Activated CD4-positive, alpha-beta T cell treated with anti-CD3 and anti-CD28 coated beads, Interleukin-2, amount 10 ng/mL, durations not matched to agents 24 days and 14 days (primary cell): Measurements from ENCODE around the gene ITGB1. TPM values are rescaled to one million over a fixed set of nuclear protein-coding genes. Genes with fewer than 3 reads are reported as not detected.
"Not testable (repeated sequence)": the region's sequence is repeated elsewhere in the genome, so short reads cannot be mapped to it uniquely, and the experiment has no call there.

ENCODE experiments used
- DNase-seq: peaks from one replicate; pipeline ENCODE4 v3.0.0; 2022
- H3K27ac Mint-ChIP-seq: one replicate; pipeline ENCODE4 v1.8.0; 2022; ENCODE audit warnings: mild to moderate bottlenecking, mixed read lengths
- H3K27me3 Mint-ChIP-seq: one replicate; pipeline ENCODE4 v1.8.0; 2022; ENCODE audit warnings: mixed read lengths
- H3K36me3 Mint-ChIP-seq: one replicate; pipeline ENCODE4 v1.8.0; 2022; ENCODE audit warnings: low read depth, mild to moderate bottlenecking, mixed read lengths
- H3K4me1 Mint-ChIP-seq: one replicate; pipeline ENCODE4 v1.8.0; 2021; ENCODE audit warnings: mixed read lengths
- H3K4me3 Mint-ChIP-seq: one replicate; pipeline ENCODE4 v1.8.0; 2022; ENCODE audit warnings: mild to moderate bottlenecking, moderate library complexity, mixed read lengths
- H3K9me3 Mint-ChIP-seq: one replicate; pipeline ENCODE4 v1.8.0; 2021; ENCODE audit warnings: mixed read lengths
- intact Hi-C: fragments of 100-400 bp; cut with micrococcal nuclease; formaldehyde crosslinking; loops from one replicate; pipeline ENCODE4 v1.15.1; 2023
- total RNA-seq: library from RNA; stranded (reverse); gene quantifications from 2 replicates; pipeline ENCODE4 v1.2.3, GENCODE V29; 2022

Gene ITGB1
- 50.5 and 57.5 TPM in 2 replicates for total RNA-seq

DNA sequence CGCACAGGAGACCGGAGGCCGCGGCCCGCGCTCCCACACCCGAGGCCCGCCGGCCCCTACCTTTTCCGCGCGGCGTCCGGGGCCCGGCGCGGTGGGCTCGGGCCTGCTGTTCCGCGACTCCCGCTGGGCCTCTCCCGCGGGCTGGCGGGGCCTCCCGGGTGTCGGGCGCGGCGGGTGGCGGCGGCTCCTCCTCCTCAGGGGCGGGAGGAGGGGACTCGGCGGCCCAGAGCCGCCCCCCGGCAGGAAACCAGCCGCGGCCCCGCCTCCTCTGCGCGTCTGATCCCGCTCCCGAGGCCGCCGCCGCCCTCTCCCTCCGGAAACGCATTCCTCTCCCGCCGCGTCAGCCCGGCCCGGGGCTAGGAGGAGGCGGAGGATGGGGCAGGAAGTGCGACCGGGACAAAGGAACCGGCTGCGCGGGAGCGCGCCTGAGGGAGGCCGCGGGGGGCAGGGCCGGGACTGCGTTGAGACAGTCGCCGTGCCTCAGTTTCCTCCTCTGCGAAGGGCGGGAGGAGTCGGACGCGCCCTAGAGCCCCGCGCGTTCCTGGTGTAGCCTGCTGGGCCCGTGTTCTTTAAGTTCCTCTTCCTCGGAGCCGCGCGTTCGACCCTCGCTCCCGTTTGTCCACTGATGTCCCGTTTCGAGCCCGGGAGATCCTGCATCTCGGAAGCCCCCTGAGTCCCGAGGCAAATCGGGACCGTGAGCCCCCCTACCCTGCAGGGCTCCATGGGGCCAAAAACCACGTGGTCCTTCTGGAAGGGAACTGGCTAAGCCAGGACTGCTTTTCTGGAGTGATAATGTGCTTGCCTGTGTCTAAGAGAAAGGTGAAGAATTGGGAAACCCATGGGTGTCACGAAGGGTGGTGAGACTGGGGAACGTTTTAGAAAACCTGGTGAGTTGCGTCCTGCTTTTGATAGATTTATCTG, at the start of gene ITGB1:
ITGB1 (minus strand) TSS at position 146 of the 921 bp plus-strand sequence. CDS start 22,672 bp downstream, outside the sequence.
- DNase-seq: peak; percentile 96
- Mint-ChIP-seq H3K27me3 (peaks cover 9% of the 10 kb centered on the region), H3K27ac (peak within 1 kb of the TSS; percentile 92), H3K9me3 (peaks cover 6% of the 10 kb centered on the region), H3K36me3 (no peaks in the 10 kb centered on the region), H3K4me3 (peak within 1 kb of the TSS; percentile 86), H3K4me1 (peaks cover 32% of the 10 kb centered on the region)
- intact Hi-C loops: loop anchor here (1.0 to 10.0 kb wide), 10 partner anchors 22 to 1324 kb away; partner anchors contain the start of gene CCDC7

DNA sequence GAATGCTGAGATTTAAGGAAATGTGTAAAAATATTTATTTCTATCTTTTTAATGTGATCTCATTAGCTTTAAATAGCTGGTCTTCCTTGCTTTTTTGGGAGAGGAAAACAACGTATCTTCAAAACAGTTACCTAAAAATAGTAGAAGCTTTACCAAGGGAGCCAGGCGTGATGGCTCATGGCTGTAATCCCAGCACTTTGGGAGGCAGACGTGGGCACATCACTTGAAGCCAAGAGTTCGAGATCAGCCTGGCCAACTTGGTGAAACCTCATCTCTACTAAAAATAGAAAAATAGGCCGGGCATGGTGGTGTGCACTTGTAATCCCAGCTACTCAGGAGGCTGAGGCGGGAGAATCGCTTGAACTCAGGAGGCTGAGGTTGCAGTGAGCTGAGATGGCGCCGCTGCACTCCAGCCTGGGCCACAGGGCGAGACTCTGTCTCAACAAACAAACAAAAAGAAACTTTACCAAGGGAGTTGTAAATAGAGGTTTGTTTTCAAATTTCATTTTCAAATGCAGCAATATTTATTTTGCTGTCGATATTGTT, 48.4 kb upstream of the ITGB1 start:
- Mint-ChIP-seq H3K27ac (no peak overlapping the region), H3K4me3 (no peak overlapping the region)

DNA sequence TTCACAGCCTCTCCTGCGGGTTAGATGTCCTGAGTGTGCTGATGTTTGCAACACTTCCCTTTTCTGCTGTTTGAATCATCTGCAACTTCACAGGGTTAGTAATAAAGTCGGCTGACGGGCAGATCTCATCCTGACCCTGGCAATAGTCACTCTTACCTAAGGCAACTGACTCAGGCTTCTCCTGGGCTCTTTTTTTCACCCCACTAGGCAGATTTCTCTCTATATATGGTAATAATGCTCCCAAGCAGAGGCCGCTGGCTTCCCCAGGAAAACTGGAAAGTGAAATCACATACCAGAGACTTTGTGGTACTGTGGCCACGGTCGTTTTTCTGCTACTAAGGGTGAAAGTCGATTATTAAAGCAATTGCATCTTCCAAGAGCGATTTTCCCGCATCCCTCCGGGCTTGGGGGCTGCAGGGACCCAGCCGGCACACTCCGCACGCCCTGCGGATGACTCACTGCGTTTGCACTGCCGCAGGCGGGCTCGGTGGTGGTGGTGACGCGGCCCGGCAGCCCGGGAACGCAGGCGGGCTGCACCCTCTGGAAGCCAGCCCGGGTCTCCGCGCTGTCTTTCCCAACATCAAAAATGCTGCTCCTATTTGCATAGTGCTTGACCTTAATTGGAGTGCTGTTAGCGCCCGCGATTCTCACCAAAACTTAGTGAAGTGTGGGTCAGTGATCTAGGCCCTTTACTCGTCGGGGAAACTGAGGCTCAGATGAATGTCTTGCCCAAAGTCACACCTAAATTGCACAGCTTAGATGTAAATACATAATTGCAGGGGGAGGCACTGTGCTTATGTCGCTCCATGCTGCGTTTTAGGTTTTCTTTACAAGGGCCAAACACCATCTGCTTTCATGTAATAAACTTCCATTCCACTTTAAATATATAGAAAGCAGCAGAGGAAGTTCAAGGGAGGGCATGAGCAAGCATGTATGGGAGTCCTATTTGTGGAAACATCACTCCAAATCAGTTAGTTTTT, 47.6 kb upstream of the ITGB1 start:
- H3K27ac Mint-ChIP-seq: no peak overlapping the region
- no peaks in the 10 kb centered on the region for H3K9me3 Mint-ChIP-seq
- no peaks in the 10 kb centered on the region for H3K36me3 Mint-ChIP-seq
- H3K4me3 Mint-ChIP-seq: peak overlapping the region; percentile 66
- peaks cover 19% of the 10 kb centered on the region for H3K4me1 Mint-ChIP-seq
- peak; percentile 67 for DNase-seq
- intact Hi-C loops: loop anchor here (5.0 kb wide), 2 partner anchors 127 to 558 kb away; partner anchors contain the start of gene CCDC7
- H3K27me3 Mint-ChIP-seq: peaks cover 12% of the 10 kb centered on the region

More for the DNA sequence above, 48.4 kb upstream of the ITGB1 start:
- intact Hi-C loops: loop anchor here (5.0 kb wide), 2 partner anchors 126 to 559 kb away; partner anchors contain the start of gene CCDC7
- Mint-ChIP-seq H3K36me3 (no peaks in the 10 kb centered on the region), H3K27me3 (peaks cover 11% of the 10 kb centered on the region), H3K9me3 (no peaks in the 10 kb centered on the region), H3K4me1 (peaks cover 19% of the 10 kb centered on the region)
- DNase-seq: no peak

DNA sequence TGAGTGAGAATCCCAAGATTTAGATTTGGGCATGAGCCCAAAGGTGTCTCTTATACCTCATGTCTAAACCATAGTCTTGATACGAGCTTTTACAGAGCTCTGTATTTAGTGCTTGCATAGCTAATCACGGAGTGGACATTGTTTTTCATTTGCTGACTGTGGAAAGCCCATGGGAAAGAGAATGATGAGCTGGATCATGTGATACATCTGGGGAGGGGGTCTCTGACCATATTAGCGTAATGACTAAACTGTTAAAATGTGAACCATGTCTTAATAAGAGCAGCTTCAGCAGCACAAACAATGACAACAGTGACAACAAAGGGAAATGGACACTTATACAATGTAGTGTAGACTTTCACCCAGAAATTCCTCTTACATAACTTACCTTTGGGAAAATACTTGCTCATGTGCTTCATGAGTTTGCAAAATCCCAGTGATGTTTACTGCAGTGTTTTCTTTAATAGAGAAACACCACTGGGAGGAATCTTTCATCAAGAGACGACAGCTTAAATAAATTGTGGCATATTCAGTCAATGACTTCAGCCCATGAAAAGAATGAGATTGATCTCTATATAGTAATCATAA, 44.0 kb upstream of the ITGB1 start:
- Mint-ChIP-seq H3K9me3 (no peaks in the 10 kb centered on the region), H3K27ac (no peak overlapping the region), H3K36me3 (no peaks in the 10 kb centered on the region), H3K4me1 (peaks cover 4% of the 10 kb centered on the region), H3K4me3 (no peak overlapping the region), H3K27me3 (peaks cover 8% of the 10 kb centered on the region)
- DNase-seq: no peak
- intact Hi-C loops: no loop called here

DNA sequence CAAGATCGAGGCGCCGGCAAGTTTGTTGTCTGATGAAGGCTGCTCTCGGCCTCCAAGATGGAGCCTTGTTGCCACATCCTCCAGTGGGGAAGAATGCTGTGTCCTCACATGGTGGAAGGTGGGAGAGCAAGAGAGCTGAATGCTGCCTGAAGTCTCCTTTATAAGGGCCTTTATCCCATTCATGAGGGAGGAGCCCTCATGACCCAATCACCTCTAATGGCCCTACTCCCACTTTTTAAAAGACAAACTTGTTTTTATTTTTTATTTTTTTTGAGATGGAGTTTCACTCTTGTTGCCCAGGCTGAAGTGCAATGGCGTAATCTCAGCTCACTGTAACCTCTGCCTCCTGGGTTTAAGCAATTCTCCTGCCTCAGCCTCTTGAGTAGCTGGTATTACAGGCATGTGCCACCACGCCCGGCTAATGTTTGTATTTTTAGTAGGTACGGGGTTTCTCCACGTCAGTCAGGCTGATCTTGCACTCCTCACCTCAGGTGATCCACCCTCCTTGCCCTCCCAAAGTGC, 40.1 kb upstream of the ITGB1 start:
- not testable (repeated sequence) for H3K4me3 Mint-ChIP-seq

DNA sequence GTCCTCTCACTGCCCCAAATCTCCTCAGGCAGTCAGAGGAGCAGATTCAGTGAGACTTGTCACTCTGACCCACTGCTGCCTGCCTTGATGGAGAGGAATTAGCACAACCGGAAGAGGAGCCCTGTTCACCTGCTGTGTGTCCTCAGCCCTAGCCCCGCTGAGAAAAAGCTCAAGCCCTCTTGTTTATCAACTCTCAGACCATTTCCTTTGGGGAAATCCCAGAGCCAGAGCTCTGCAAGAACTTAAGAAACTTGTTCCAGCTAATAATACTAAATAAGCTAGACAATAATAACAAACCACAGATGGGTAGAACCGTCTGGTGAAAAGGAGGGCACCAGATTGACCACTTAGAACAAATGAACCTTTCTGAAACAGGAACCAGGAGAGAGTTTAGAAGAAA, 37.7 kb upstream of the ITGB1 start:
- no peak overlapping the region for H3K4me3 Mint-ChIP-seq
- no peak overlapping the region for H3K27ac Mint-ChIP-seq
- H3K4me1 Mint-ChIP-seq: peaks cover 3% of the 10 kb centered on the region
- intact Hi-C loops: no loop called here
- H3K9me3 Mint-ChIP-seq: peaks cover 9% of the 10 kb centered on the region
- DNase-seq: no peak
- no peaks in the 10 kb centered on the region for H3K36me3 Mint-ChIP-seq
- peaks cover 12% of the 10 kb centered on the region for H3K27me3 Mint-ChIP-seq

More for the DNA sequence above, 40.1 kb upstream of the ITGB1 start:
- DNase-seq, H3K36me3 Mint-ChIP-seq, H3K27ac Mint-ChIP-seq, H3K9me3 Mint-ChIP-seq, intact Hi-C loops, H3K4me1 Mint-ChIP-seq, H3K27me3 Mint-ChIP-seq: not testable (repeated sequence)

DNA sequence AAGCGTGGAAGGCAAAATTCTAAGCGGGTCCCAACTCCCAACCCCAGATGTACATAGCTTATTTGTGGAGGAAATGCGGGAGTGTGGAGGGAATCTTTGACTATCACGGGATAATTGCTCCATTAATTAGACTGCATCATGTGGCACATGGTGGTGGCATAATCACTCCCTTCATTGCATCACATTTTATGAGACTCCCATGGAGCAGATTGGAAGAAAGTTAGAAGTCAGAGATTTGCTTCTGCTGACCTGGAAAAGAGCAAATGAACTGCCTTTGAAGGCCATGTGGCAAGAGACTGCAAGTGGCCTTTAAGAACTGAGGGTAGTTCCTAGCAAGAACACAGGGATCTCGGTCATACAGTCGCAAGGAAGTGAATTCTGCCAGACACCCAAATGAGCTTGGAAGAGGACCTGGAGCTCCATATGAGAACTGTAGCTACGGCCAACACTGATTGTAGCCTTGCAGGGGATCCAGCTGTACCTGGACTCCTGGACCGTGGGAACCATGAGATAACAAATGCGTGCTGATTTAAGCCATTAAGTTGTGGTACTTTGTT, 37.1 kb upstream of the ITGB1 start:
- Mint-ChIP-seq H3K27ac (no peak overlapping the region), H3K4me3 (no peak overlapping the region), H3K36me3 (no peaks in the 10 kb centered on the region), H3K4me1 (peaks cover 3% of the 10 kb centered on the region), H3K9me3 (peaks cover 9% of the 10 kb centered on the region), H3K27me3 (peaks cover 11% of the 10 kb centered on the region)
- intact Hi-C loops: no loop called here
- DNase-seq: no peak

DNA sequence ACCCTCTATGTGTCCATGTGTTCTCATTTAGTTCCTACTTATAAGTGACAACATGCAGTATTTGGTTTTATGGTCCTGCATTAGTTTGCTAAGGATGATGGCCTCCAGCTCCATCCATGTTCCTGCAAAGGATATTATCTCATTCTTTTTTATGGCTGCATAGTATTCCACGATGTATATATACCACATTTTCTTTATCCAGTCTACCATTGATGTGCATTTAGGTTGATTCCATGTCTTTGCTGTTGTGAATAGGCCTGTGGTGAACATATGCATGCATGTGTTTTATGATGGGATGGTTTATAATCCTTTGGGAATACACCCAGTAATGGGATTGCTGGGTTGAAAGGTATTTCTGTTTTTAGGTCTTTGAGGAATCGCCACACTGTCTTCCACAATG, 36.6 kb upstream of the ITGB1 start:
- H3K9me3 Mint-ChIP-seq, H3K4me1 Mint-ChIP-seq, H3K4me3 Mint-ChIP-seq, H3K27ac Mint-ChIP-seq, DNase-seq, H3K36me3 Mint-ChIP-seq, intact Hi-C loops: not testable (repeated sequence)
- H3K27me3 Mint-ChIP-seq: peaks cover 11% of the 10 kb centered on the region

DNA sequence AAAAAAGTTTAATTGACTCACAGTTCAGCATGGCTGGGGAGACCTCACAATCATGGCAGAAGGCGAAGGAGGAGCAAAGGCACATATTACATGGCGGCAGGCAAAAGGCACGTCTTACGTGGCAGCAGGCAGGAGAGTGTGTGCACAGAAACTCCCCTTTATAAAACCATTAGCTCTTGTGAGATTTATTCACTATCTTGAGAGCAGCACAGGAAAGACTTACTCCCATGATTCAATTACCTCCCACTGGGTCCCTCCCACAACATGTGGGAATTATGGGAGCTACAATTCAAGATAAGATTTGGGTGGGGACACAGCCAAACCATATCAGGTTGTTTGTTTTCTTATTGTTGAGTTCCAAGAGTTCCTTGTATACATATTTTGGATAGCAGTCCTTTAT, 34.3 kb upstream of the ITGB1 start:
- H3K27ac Mint-ChIP-seq, intact Hi-C loops: not testable (repeated sequence)

DNA sequence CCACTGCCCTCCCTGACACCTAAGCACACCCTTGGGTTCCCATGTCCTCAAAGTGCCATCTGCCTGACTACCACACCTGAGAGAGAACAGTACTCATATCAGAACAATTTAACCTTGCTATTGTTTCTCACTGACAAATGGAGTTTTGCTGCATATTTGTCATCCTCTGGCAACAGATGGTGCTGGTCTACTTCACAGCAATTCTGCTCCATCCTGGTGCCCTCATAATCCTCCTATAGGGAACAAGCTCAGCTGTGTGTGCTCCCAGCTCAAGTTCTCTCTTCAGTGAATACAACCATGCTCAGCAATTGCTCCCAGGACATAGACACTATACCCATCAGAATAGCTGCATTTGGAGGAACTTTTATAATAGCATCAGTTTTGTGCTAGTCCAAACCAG, 32.8 kb upstream of the ITGB1 start:
- Mint-ChIP-seq H3K4me3 (no peak overlapping the region), H3K36me3 (no peaks in the 10 kb centered on the region), H3K27ac (no peak overlapping the region), H3K9me3 (peaks cover 9% of the 10 kb centered on the region), H3K4me1 (peaks cover 3% of the 10 kb centered on the region), H3K27me3 (peaks cover 8% of the 10 kb centered on the region)
- DNase-seq: peak; percentile 37
- intact Hi-C loops: no loop called here

More for the DNA sequence above, 34.3 kb upstream of the ITGB1 start:
- H3K27me3 Mint-ChIP-seq, H3K4me3 Mint-ChIP-seq, H3K4me1 Mint-ChIP-seq, H3K36me3 Mint-ChIP-seq, DNase-seq, H3K9me3 Mint-ChIP-seq: not testable (repeated sequence)

DNA sequence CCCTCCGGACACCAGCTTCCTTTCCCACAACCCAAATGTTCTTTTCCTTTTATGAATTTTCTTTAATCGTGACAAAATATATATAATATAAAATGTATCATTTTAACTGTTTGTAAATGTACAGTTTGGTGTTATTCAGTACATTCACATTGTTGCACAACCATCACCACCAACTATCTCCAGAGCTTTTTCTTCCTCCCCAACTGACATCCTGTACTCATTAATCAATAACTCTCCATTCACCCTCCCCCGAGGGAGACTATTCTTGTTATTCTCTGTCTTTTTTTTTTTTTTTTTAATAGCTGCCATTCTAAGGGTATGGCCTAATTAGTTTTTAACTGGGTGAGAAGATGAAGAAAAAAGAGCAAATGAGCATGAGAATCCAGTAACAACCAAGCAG, 30.6 kb upstream of the ITGB1 start:
- H3K27me3 Mint-ChIP-seq: peaks cover 8% of the 10 kb centered on the region
- H3K36me3 Mint-ChIP-seq: no peaks in the 10 kb centered on the region
- no peak overlapping the region for H3K4me3 Mint-ChIP-seq
- no peaks in the 10 kb centered on the region for H3K4me1 Mint-ChIP-seq
- no peak for DNase-seq
- intact Hi-C loops: no loop called here
- H3K9me3 Mint-ChIP-seq: no peaks in the 10 kb centered on the region
- no peak overlapping the region for H3K27ac Mint-ChIP-seq

DNA sequence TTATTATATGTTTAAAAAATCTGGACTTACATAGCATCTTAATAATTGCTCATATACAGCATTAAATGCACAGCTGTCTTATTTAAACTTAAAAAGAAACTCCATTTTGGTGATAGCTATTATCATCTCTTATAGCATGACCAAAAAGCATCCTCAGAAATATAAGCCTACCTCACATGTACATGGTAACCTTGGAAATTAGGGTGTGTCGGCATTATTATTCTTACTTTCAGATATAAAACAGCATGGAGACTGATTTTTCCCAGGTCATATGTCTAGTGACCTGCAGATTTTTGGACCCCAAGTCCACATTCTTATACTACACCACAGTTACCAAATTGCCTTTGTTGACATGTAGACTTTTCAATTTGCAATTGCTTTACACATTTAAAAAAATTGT, 29.1 kb upstream of the ITGB1 start:
- no peak for DNase-seq
- H3K27ac Mint-ChIP-seq: no peak overlapping the region
- peaks cover 7% of the 10 kb centered on the region for H3K4me1 Mint-ChIP-seq
- intact Hi-C loops: no loop called here
- no peaks in the 10 kb centered on the region for H3K36me3 Mint-ChIP-seq
- no peaks in the 10 kb centered on the region for H3K9me3 Mint-ChIP-seq
- H3K27me3 Mint-ChIP-seq: peaks cover 7% of the 10 kb centered on the region
- no peak overlapping the region for H3K4me3 Mint-ChIP-seq
